ENCODE results near the gene PERP.
"Not testable (repeated sequence)": the region's sequence is repeated elsewhere in the genome, so short reads cannot be mapped to it uniquely, and the experiment has no call there.

PERP gene

DNA sequence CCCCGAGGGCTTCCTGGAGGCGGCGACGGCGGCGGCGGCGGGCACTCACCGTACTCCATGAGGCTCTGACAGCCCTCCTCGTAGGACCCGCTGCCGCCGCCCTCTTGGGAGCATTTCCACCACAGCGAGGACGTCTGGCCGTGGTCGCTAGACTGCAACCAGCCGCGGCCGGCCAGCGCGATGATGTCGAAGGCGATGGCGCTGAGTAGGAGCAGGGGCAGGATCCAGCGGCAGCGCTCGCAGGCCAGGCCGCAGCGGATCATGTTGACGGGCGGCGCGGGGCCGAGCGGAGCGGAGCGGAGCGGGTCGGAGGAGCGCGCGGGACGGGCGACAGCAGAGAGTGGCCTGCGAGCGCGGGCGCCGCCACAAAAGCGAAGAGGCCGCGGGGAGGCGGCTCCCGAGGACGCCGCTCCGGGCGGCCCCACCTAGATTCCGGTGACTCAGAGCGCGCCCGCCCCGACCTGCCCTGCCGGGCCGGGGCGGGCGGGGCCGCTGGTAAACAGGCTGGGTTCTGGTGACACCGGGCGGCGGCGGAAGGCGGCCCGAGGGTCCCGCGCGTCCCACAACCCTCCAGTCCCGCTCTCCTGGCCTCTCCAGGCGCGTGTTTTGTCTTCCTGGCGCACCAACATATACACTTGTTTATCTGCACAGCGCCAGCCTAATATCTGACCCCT lies at the start of gene PERP:
Gene PERP (minus strand): TSS at position 342 of the 674 bp plus-strand sequence. CDS start 79 bp downstream, at position 263.
- DNase-seq, result peak in 18 of 51 donors; percentile 2 to 55 (median 26)

DNA sequence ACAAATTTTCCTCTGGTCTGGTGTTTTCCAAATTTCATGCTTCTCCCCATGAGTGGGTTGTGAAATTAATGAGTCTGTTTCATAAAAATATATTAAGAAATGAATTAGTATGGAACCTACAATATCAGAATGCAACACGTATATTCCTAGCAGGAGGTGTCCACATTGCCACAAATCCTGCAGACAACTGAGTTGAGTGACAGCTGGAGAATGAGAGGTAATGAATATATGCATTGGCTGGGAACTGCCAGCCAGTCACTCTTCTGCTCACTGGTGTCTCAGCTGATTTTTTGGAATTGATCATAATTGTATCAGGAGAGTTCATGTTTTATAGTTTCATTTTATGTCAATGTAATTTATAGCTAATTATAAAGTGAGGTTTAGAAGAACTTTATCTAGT lies 48.2 kb upstream of the PERP start:
- DNase-seq, result no peak

DNA sequence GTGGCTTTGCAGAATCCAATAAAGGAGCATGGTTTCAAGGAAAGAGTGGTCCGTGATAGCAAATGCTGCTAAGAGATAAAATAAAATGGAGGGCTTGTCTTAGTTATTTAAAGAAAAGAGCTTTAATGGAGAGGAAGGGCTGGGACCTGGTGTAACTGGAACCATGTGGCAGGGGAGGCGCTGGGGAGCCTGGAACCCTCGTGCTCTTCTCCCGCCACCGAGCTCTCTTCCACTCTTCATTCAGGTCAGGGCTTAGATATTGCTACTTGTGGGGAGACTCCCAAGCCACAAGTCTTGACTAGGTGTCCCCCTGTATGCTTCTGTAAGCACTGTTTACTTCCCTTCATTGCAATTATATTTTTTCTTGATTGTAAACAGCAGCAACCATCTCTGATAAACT lies 39.3 kb upstream of the PERP start:
- DNase-seq, result no peak

DNA sequence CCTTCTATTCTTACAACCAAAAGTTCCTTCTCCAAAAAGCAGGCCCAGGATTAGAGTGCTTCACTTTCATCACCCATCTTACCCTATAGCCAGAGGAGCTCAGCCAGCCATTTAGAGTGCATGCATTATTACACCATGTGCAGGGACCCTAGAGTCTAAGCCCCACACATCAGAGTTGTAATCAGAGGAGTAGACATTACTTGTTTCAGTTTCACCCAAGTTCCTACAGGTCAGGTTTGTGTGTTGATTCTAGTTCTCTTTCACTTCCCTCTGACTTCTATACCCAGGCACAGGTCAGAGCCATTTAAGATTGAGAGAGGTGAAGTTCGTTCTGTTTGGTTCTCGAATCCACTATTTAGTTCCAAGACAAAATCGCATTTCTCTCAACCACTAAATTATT lies 38.2 kb upstream of the PERP start:
- DNase-seq, result no peak

DNA sequence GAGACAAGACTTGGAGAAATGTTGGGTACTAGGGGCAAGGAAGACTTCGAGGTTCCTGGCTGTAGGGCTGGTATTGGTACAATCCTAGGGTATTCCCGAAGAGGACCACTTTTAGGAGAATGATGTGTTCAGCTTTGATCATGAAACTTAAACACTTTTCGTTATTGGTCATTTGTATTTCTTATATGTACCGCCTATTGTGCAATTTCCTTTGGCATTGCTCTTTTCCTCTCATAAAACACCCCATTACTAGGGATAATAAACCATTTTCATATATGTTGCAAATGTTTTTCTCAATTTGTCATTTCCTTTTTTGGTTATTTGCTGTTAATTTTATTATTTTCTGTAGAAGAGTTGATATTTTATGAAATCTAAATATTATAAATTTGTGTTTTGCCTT lies 35.6 kb upstream of the PERP start:
- DNase-seq, result no peak

DNA sequence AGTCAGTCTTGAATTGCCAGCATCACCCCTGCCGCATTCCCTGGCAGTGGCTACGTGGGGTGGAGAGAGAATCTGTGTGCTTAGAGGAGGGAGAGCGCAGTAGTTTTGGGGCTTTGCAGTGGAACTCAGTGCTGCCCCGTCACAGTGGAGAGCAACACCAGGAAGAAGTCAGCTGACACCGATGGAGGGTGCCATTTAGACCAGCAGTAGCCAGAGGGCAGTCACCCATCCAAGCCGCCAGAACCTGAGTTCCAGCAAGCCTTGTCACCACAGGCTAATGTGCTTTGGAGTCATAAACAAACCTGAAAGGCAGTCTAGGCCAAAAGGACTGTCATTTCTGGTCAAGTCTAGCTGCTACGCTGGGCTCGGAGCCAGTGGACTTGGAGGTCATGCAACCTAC lies 22.0 kb upstream of the PERP start:
- no peak for DNase-seq

DNA sequence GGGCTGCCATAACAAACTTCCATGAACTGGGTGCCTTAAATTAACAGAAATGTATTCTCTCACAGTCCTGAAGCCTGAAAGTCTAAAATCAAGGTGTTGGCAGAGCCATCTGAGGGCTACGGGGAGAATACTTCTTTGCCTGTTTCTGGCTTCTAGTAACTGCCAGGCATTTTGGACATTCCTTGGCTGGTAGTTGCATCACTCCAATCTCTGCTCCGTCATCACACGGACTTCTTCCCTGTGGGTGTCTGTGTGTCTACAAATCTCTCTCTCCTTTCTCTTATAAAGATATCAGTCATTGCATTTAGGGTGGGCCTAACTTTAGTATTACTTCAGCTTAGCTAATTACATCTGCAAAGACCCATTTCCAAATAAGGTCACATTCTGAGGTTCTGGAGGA lies 20.9 kb upstream of the PERP start:
- DNase-seq, result no peak

DNA sequence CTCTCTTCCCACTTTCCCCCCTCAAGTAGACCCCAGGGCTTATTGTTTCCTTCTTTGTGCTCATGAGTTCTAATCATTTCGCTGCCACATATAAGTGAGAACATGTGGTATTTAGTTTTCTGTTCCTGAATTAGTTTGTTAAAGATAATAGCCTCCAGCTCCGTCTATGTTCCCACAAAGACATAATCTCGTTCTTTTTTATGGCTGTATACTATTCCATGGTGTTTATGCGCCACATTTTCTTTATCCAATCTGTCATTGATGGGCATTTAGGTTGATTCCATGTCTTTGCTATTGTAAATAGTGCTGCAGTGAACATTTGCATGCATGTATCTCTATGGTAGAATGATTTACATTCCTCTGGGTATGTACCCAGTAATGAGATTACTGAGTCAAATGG lies 16.9 kb upstream of the PERP start:
- no peak for DNase-seq

DNA sequence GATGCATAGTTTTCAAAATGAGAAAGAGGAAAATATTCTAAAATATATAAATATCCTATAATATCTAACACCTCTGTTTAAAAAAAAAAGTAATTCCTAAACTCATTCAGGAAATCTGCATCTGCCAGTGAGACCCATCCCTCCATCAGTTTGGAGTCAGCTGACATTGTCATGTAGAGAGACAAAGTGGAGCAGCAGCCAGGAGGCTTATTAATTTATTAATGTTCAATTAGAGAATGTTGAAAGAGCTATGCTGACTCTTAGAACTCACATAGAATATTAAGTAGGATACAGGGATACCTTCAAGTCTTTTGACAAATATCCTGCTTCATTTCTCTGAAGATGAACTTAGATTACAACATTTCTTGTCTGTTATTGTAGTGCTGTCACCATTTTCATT lies 12.8 kb upstream of the PERP start:
- no peak for DNase-seq

DNA sequence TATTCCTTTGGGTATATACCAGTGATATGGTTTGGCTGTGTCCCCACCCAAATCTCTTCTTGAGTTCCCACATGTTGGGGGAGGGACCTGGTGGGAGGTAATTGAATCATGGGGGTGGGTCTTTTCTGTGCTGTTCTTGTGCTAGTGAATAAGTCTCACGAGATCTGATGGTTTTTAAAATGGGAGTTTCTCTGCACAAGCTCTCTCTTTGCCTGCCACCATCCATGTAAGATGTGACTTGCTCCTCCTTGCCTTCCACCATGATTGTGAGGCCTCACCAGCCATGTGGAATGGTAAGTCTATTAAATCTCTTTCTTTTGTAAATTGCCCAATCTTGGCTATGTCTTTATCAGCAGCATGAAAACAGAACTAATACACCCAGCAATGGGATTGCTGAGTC lies 12.0 kb upstream of the PERP start:
- not testable (repeated sequence) for DNase-seq

DNA sequence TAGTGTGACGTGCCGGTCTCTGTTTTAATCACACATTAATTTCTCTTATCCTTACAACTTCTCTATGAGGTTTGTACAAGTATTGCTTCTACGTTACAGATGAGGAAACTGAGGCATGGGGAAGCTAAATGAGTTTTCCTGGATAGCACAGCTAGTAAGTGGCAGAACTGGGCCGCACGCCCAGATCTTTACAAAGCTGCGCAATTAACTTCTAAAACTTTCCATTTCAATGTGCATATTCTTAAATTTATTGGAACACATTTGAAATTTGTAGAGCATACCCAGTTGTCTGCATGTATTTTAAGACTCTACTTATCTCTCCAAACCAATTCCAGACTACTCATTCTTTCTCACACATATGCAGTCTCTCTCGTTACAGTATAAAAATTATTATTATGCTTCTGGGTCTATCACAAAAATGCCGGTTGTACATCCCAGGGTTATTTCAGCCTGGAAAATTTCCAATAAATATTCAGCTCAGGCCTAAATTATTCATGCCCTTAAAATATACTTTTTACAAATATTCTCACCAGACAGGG lies 10.2 kb upstream of the PERP start:
- DNase-seq, result no peak

DNA sequence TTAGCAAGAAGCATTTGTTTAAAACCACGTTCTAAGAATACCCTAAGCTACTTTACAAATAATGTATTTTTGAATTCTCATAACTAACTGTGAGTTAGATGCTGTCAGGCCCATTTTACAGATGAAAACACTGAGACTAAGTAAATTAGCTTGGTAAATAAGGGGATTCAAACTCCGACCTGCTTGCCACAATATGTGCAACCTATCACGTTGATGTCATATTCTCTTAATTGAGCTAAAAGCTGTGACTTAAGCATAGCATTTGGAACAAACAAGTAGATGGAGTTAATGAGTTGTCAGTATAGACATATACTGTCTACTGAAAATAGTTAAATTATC lies 9.4 kb upstream of the PERP start:
- no peak for DNase-seq

DNA sequence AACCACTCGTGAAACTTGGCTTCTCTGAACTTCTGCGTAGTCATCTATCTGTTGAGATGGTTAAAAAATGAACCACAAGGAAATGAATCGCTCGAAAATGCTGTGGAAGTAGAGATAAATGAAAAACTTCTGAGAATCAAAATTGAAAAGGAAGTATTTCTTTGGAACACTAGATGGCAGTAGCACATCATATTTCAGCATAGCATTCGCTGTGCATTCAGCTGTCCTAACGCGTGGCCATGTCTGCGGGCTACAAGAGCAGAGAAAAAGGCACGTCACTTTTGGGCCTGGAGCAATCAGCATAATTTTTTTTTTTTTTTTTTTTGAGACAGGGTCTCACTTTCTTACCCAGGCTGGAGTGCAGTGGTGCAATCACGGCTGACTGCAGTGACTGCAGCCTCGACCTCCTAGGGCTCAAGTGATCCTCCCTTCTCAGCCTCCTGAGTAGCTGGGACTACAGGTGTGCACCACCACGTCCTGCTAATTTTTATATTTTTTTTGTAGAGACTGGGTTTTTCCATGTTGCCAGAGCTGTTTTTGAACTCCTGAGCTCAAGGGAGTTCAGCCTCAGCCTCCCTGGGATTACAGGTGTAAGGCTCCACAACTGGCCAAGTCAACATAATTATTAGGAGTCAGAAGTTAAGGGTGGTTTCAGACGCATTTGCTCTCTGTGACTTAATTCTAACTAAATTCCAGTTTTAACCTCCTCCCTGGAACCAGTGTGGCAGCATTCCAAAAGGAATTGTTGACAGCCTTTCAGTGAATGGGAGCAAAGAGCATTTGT lies 8.8 kb upstream of the PERP start:
- peak in 23 of 51 donors; percentile 6 to 69 (median 32) for DNase-seq

DNA sequence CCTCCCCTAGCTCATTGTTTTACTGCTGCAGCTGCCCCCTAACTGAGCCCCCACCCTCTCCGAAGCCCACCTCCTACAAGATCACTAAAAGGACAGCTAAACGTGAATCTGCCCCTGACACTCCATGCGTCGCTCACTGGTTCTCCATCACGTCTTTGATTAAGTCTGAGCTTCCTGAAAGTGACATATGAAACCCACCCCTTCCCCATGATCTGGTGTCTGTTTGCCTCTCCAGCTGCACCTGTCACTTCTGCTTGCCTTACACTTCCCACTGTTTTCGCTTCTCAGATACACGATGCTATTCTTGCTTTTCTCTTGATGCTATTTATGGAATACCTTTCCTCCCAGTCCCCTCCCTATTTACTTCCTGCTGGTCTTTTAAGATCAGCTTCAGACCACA lies 8.0 kb upstream of the PERP start:
- DNase-seq, result no peak

DNA sequence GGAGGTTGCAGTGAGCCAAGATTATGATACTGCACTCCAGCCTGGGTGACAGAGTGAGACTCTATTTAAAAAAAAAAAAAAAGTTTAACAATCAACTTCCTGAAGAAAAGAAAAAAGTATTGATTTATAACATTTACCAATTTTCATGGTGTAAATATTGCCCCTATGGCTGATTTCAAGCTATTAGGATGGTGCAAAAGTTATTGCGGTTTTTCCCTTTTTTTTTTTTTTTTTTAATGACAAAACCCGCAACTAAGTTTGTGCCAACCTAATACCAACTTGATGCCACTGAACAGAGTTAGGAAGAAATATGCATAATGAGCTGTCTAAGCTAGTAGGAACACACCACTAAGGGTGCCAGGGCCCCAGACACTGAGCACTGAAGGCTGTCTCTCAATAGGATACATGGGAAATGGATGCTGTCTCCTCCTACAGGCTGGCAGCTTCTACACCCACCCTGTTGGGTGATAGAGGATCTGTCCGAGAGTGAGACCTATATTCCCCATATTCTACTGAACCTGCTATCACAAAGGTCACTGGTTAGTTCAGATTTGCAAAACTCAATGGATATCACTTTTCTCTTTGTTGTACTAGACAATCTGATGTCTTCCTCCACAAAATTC lies 6.5 kb upstream of the PERP start:
- DNase-seq, result no peak

DNA sequence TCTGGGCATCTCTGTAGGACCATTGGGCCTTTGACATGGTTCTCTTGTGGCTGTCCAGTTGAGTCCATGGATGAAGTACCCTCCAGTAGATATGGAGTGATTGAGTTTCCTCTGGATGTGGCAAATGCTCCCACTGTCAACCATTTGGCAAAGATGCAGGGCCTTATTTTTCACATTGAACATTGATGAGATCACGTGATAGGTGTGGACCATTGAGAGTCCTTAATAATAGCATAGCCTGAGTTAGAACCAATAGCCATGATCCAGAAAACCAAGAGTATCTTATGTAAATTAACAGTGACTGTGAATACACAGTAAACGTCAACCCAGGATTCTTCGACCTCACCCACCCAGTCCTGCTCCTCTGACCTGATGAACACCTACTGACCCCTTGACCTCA lies 3.0 kb upstream of the PERP start:
- DNase-seq, result no peak

DNA sequence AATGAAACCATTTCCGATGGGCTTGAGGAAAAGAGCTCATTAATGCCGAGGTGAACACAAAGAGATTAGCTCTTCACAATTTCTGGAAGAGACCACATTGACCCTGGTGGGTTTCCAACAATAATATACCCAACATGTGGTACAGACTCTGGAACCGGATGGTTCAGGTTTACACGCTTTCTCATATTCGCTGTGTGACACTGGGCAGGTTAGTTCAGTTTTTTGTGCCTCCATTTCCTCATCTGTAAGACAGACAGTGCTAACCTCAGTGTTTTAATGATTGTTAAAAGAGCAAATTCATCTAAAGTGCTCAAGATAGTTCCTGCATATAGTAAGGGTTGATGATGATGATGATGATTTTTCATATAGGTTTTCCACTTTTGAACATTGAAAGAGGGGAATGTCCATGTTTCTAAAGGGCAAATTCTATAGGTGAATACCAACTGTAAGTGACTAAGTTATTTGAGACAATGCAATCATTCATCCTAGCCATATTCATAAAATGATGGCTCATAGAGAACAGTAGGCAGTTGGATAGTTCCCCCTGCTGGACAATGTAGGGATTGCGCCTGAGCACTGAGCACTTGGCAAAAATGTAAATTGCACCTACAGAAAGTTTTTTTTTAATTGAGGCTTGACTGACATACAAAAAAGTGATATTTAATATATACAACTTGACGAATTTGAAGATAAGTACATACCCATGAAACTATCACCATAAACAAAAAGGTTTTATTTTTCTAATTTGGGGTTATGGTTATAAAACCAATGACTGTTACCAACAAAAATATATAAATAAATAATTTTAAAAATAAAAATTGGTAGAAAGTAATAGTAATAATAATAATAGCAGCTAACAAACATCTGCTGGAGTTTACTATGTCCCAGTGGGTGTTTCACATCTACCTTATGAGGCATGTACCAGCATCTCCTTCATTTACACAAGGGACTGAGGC lies 2.1 kb upstream of the PERP start:
- DNase-seq, result peak in 30 of 51 donors; percentile 4 to 70 (median 30)

DNA sequence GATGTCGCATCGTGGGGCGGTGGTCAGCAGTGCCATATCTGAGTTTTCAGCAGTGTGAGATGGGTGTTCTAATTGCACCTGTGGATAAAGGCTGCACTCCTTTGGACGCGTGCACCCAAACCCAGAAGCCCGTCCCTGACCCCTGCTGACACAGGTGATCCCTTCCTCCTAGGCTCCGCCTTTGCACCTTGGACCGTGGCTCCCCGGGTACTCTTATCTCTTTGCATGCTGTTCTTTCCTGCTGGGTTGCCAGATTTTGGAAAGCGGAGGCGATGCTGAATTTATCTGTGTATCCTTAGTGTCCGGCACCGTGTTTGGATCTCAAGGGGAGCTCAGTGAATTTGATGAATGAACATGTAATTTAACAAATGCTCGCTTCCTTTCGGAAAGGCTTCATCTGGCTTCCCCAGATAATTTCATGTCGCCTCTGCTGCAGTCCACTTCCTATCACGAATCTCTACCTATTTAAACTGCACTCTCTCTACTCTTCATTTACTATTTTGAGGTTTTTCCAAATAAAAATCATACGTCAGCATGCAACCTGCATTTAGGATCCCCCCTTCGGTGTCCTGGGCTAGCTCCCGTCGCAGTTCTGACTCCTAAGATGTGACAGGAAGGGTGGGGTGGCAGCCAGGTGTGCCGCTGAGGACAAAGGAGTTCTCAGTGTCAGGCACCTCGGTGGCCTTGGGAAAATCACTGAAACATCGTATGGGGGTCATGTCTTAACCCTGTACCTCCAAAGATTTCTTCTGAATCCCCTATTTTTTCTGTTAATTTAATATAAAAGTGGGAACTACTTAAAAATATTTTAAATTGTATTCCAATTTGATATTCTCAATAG lies 753 bp upstream of the PERP start:
- peak in 1 of 51 donors; percentile 44 for DNase-seq

DNA sequence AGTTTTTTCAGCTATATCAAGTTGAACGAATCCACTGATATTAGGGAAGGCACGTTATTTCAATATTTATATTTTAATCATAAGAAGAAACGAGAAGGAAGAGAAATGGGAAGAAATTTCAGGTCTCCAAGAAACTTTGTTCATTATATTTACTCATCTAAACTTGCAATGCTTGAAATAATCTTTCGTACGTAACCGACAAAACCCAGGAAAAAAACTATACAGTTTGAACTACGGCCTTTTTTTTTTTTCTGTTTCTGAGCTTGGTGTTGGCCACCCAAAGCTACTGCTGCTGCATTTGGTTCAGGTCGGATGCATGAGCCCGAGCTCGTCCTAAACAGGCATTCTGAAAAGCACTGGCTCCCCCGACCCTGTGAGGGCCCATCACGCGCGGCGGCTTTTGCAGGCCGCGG lies 548 bp downstream of the PERP start:
- no peak for DNase-seq

DNA sequence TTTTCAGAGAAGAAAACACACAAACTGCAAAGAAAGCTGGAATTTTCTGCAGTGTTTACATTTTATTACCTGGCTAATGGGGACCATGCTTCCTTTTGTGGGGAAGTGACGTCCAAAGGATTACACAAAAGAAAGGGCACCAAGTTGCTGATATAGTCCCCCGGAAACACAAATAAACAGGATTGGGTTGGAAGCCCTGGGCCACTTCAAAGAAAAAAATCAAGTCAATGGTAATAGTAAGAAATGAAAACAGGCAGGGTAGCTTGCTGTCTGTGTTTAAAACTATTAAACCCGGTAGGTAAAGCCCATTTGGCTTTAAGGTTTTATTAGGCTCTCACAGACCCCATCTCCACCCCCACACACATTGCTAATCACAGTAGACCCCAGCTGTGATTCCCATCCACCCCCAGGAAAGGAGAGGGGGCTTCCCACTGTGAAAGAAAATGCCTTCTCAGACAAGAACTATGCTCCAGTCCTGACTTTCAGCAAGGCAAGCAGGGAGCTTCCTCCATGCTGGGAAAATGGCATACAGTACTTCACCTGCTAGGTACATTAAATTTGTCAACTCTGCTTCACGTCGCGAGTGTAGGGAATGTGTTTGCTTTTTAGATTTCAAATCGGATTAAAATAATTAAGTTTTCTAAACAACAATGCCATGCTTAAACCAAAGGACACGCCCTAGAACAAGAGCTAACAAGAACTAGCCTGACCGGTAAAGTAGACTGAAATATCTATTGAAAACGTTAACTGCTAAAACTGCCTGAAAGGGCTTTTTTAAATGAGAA lies 1.1 kb downstream of the PERP start:
- no peak for DNase-seq
